Brain microvascular endothelial cell (primary cell): Measurements from ENCODE around the gene CCBE1.

Experiments used
- DNase-seq: peaks from one replicate; pipeline ENCODE4 v3.0.0-alpha.2; 2020
- H3K27ac ChIP-seq: fragments of 250-450 bp; sonication (Bioruptor Pico); 2 replicates; pipeline ENCODE4 v1.5.1; 2020; ENCODE audit warnings: mild to moderate bottlenecking, moderate library complexity
- H3K27me3 ChIP-seq: fragments of 250-450 bp; sonication (Bioruptor Pico); replicated peaks from 2 replicates; pipeline ENCODE4 v1.5.1; 2020; ENCODE audit warnings: mild to moderate bottlenecking
- H3K36me3 ChIP-seq: fragments of 250-450 bp; sonication (Bioruptor Pico); replicated peaks from 2 replicates; pipeline ENCODE4 v1.5.1; 2020; ENCODE audit warnings: mild to moderate bottlenecking
- H3K4me3 ChIP-seq: 2 replicates; pipeline ENCODE4 v1.5.1; 2011; ENCODE audit warnings: low read depth, mild to moderate bottlenecking, control low read depth, low read length, moderate library complexity
- in situ Hi-C: cut with HindIII; loops from 2 replicates; pipeline ENCODE4 v1.10.0; 2017; ENCODE audit warnings: low sequenced_read_pairs, low pct_ligation_motif_present
- TF ChIP-seq, protein P1 (sequence below): IDR thresholded peaks from 2 replicates; pipeline ENCODE4 v1.5.1; 2011; ENCODE audit warnings: low read depth, mild to moderate bottlenecking, moderate library complexity, low read length, control low read depth, inconsistent platforms; ENCODE audit errors: missing control alignments

Gene CCBE1

GRCh38 chr18:59579509-59579908, 117.7 kb downstream of the CCBE1 start:
- Histone ChIP-seq H3K27ac (no peak overlapping the region), H3K36me3 (no peaks in the 10 kb centered on the region), H3K27me3 (no peaks in the 10 kb centered on the region), H3K4me3 (no peak overlapping the region)
- in situ Hi-C loops: no loop called here
- no peak for DNase-seq
- TF ChIP-seq, protein P1, sequence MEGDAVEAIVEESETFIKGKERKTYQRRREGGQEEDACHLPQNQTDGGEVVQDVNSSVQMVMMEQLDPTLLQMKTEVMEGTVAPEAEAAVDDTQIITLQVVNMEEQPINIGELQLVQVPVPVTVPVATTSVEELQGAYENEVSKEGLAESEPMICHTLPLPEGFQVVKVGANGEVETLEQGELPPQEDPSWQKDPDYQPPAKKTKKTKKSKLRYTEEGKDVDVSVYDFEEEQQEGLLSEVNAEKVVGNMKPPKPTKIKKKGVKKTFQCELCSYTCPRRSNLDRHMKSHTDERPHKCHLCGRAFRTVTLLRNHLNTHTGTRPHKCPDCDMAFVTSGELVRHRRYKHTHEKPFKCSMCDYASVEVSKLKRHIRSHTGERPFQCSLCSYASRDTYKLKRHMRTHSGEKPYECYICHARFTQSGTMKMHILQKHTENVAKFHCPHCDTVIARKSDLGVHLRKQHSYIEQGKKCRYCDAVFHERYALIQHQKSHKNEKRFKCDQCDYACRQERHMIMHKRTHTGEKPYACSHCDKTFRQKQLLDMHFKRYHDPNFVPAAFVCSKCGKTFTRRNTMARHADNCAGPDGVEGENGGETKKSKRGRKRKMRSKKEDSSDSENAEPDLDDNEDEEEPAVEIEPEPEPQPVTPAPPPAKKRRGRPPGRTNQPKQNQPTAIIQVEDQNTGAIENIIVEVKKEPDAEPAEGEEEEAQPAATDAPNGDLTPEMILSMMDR: no peak

DNA sequence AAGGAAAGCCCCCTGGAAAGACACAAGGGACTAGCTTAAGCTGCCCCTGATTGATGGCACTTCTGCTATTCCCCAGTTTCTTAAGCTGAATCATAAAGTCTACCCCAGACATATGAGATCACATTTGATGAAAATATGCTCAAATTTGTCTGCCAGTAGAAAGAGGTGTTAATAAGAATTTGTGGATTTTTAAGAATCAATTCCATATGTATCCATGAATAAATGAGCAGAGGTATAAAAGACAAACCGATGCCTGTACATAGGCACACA, 119.9 kb downstream of the CCBE1 start:
- DNase-seq: no peak
- TF ChIP-seq, protein P1: no peak
- no peaks in the 10 kb centered on the region for H3K36me3 ChIP-seq
- no peak overlapping the region for H3K27ac ChIP-seq
- in situ Hi-C loops: no loop called here
- no peak overlapping the region for H3K4me3 ChIP-seq
- H3K27me3 ChIP-seq: no peaks in the 10 kb centered on the region

GRCh38 chr18:59576541-59577385, 120.5 kb downstream of the CCBE1 start:
- Histone ChIP-seq H3K36me3 (no peaks in the 10 kb centered on the region), H3K27me3 (no peaks in the 10 kb centered on the region), H3K27ac (no peak overlapping the region), H3K4me3 (no peak overlapping the region)
- TF ChIP-seq, protein P1: no peak
- no peak for DNase-seq
- in situ Hi-C loops: no loop called here

GRCh38 chr18:59575995-59576394, 121.2 kb downstream of the CCBE1 start:
- DNase-seq: no peak
- no peak overlapping the region for H3K4me3 ChIP-seq
- in situ Hi-C loops: no loop called here
- H3K27me3 ChIP-seq: no peaks in the 10 kb centered on the region
- no peaks in the 10 kb centered on the region for H3K36me3 ChIP-seq
- H3K27ac ChIP-seq: no peak overlapping the region
- TF ChIP-seq, protein P1: no peak

DNA sequence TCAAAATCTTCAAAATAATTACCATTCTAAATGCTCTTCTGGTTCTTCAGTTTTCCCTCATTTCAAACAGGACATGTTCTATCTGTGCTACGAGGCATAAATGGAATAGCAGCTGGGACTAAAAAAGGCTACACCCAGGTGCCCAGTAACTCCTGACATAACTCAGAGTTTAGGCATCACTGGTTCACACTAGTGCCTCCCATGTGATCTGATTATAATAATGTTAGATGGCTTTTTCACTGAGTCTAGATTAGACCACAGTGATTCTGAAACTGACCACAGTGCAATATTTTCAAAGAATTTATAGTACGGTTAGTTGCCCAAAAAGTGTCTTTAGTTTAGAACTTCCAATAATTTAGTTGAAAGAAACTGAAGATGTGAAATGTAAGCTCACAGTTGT, 123.3 kb downstream of the CCBE1 start:
- TF ChIP-seq, protein P1: no peak
- Histone ChIP-seq H3K4me3 (no peak overlapping the region), H3K27ac (no peak overlapping the region), H3K36me3 (no peaks in the 10 kb centered on the region), H3K27me3 (no peaks in the 10 kb centered on the region)
- no peak for DNase-seq
- in situ Hi-C loops: no loop called here

DNA sequence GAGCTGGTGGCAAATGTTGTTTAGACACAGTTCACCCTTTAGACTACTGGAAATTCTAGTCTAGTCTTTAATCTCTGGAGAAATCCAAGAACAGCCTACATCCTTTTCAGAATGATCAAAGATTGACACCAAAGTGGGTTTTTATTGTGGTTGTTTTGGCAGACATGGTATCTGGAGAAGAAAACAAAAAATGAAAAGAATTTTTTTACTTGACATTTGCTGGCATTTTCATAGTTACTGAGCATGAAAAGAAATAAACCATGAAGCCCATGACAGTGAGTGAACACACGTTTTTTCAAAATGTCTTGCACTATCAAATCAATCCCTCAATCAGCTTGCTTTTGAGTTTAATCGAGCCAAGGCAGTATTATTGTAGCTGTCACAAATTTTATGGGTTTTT, 125.3 kb downstream of the CCBE1 start:
- in situ Hi-C loops: no loop called here
- DNase-seq: no peak

More for the DNA sequence above, 125.3 kb downstream of the CCBE1 start:
- Histone ChIP-seq H3K36me3 (no peaks in the 10 kb centered on the region), H3K4me3 (no peak overlapping the region), H3K27ac (no peak overlapping the region), H3K27me3 (no peaks in the 10 kb centered on the region)
- TF ChIP-seq, protein P1: no peak
